Measurements from ENCODE around the gene GSE1. TPM values are rescaled to one million over a fixed set of nuclear protein-coding genes. Genes with fewer than 3 reads are reported as not detected.

Gene GSE1
- total and polyA plus RNA-seq, 9 of the 15 experiments (the other 6 are each of a cell fraction or from before 2014, with no cell fraction given): 12.2 to 244 (median 57.9) TPM

GRCh38 chr16:85600530-85601271 is 12.4 kb upstream of the GSE1 start (continued):
- TF ChIP-seq RCOR1 (IDR thresholded peaks at IDR 0.05; ENCODE audit: borderline replicate concordance in 1 of 2, low read depth in 2 of 2, low read length in 2 of 2): peak in 1 of 2 experiments; percentile 37; a peak in 1 of 4 replicates
- no peak for TF ChIP-seq EZH2 (IDR thresholded peaks at IDR 0.05; ENCODE audit: borderline replicate concordance, low read depth, low read length)
- no peak for TF ChIP-seq ZNF592 (IDR thresholded peaks at IDR 0.05)
- TF ChIP-seq THRB (CRISPR knock-in tag; conservative IDR thresholded peaks at IDR 0.05): peak; percentile 67; the same call in 1 of the 2 replicates
- no peak for TF ChIP-seq RAD21 (CRISPR knock-in tag; conservative IDR thresholded peaks at IDR 0.05 in 1 of 2, IDR thresholded peaks at IDR 0.05 in 1 of 2)
- TF ChIP-seq ZNF740 (CRISPR knock-in tag; IDR thresholded peaks at IDR 0.05): peak; percentile 90
- peak in 1 of 2 experiments; percentile 68; a peak in 1 of 4 replicates for TF ChIP-seq ZNF740 (tag; IDR thresholded peaks at IDR 0.05)
- TF ChIP-seq POLR2B (IDR thresholded peaks at IDR 0.05; ENCODE audit: low read depth, partially characterized antibody): peak; percentile 30
- no peak for TF ChIP-seq E2F3 (CRISPR knock-in tag; IDR thresholded peaks at IDR 0.05)
- peak; percentile 94 for TF ChIP-seq ZNF436 (CRISPR knock-in tag; IDR thresholded peaks at IDR 0.05)
- TF ChIP-seq ELF4 (CRISPR knock-in tag; IDR thresholded peaks at IDR 0.05): no peak
- TF ChIP-seq CTCFL (IDR thresholded peaks at IDR 0.05; ENCODE audit: borderline replicate concordance, insufficient read depth, low read depth, low read length, poor library complexity, severe bottlenecking): no peak
- no peak for TF ChIP-seq MCM5 (IDR thresholded peaks at IDR 0.05; ENCODE audit: low read depth)
- peak; percentile 85 for TF ChIP-seq BCOR (IDR thresholded peaks at IDR 0.05)
- TF ChIP-seq ZBTB7A (IDR thresholded peaks at IDR 0.05; ENCODE audit: borderline replicate concordance, control insufficient read depth, low read depth, low read length): peak; percentile 58; the same call in 1 of the 2 replicates
